ENCODE results near the gene MUC13. TPM values are rescaled to one million over a fixed set of nuclear protein-coding genes. Genes with fewer than 3 reads are reported as not detected.

Gene MUC13
- total RNA-seq = 0.16 TPM in 1 of 3 replicates, not detected in the others

- Mint-ChIP-seq H3K9me3 (peaks cover 8% of the 10 kb centered on the region), H3K27ac (no peak within 1 kb of the TSS), H3K4me3 (no peak within 1 kb of the TSS), H3K36me3 (no peaks in the 10 kb centered on the region), H3K4me1 (peaks cover 13% of the 10 kb centered on the region), H3K27me3 (ENCODE audit: low read depth) (peaks cover 2% of the 10 kb centered on the region)
- TF ChIP-seq CTCF (IDR thresholded peaks at IDR 0.05; ENCODE audit: unreplicated experiment) = no peak
- DNase-seq (ENCODE audit: low spot score in 2 of 2, unreplicated experiment in 2 of 2) = no peak
Observed at GRCh38 chr3:124934577-124934976, at the start of gene MUC13. MUC13 (minus strand) TSS chr3:124934751; CDS start chr3:124934712, 39 bp downstream.

GRCh38 chr3:124982855-124983254, 48.3 kb upstream of the MUC13 start:
- no peaks in the 10 kb centered on the region for H3K9me3 Mint-ChIP-seq
- H3K27ac Mint-ChIP-seq = no peak overlapping the region
- H3K27me3 Mint-ChIP-seq (ENCODE audit: low read depth) = no peaks in the 10 kb centered on the region
- DNase-seq (ENCODE audit: low spot score in 2 of 2, unreplicated experiment in 2 of 2) = no peak
- TF ChIP-seq CTCF (IDR thresholded peaks at IDR 0.05; ENCODE audit: unreplicated experiment) = no peak
- H3K4me1 Mint-ChIP-seq = peaks cover 3% of the 10 kb centered on the region
- H3K4me3 Mint-ChIP-seq = no peak overlapping the region
- H3K36me3 Mint-ChIP-seq = no peaks in the 10 kb centered on the region

- TF ChIP-seq CTCF (IDR thresholded peaks at IDR 0.05; ENCODE audit: unreplicated experiment) = no peak
- Mint-ChIP-seq H3K36me3 (peaks cover 3% of the 10 kb centered on the region), H3K27ac (no peak overlapping the region), H3K4me1 (peaks cover 3% of the 10 kb centered on the region), H3K27me3 (ENCODE audit: low read depth) (no peaks in the 10 kb centered on the region), H3K4me3 (no peak overlapping the region), H3K9me3 (peaks cover 12% of the 10 kb centered on the region)
- DNase-seq (ENCODE audit: low spot score in 2 of 2, unreplicated experiment in 2 of 2) = no peak
Observed at GRCh38 chr3:124981472-124981871, 46.9 kb upstream of the MUC13 start.

DNA sequence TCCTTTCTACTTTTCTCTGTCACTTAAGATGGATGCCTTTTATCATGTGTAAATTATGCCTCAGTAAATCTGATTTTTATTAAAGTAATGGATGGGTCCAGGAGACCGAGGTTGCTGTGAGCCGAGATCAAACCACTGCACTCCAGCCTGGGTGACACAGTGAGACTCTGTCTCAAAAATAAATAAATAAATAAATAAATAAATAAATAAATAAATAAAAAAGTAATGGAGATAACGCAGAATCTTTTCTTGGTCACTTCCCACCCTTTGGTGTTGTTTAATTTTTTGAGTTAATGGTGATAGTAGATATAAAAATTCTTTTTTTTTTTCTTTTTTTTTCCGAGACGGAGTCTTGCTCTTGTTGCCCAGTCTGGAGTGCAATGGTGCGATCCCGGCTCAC, 44.1 kb upstream of the MUC13 start:
- H3K4me1 Mint-ChIP-seq = no peaks in the 10 kb centered on the region
- H3K36me3 Mint-ChIP-seq = peaks cover 5% of the 10 kb centered on the region
- no peak for DNase-seq (ENCODE audit: low spot score in 2 of 2, unreplicated experiment in 2 of 2)
- no peak overlapping the region for H3K4me3 Mint-ChIP-seq
- H3K9me3 Mint-ChIP-seq = peaks cover 16% of the 10 kb centered on the region
- no peaks in the 10 kb centered on the region for H3K27me3 Mint-ChIP-seq (ENCODE audit: low read depth)
- no peak overlapping the region for H3K27ac Mint-ChIP-seq
- TF ChIP-seq CTCF (IDR thresholded peaks at IDR 0.05; ENCODE audit: unreplicated experiment) = no peak

GRCh38 chr3:124976383-124976782, 41.8 kb upstream of the MUC13 start:
- no peak for DNase-seq (ENCODE audit: low spot score in 2 of 2, unreplicated experiment in 2 of 2)
- Mint-ChIP-seq H3K27ac (no peak overlapping the region), H3K4me1 (no peaks in the 10 kb centered on the region), H3K4me3 (no peak overlapping the region), H3K36me3 (peaks cover 5% of the 10 kb centered on the region), H3K9me3 (peaks cover 16% of the 10 kb centered on the region), H3K27me3 (ENCODE audit: low read depth) (no peaks in the 10 kb centered on the region)
- no peak for TF ChIP-seq CTCF (IDR thresholded peaks at IDR 0.05; ENCODE audit: unreplicated experiment)

DNA sequence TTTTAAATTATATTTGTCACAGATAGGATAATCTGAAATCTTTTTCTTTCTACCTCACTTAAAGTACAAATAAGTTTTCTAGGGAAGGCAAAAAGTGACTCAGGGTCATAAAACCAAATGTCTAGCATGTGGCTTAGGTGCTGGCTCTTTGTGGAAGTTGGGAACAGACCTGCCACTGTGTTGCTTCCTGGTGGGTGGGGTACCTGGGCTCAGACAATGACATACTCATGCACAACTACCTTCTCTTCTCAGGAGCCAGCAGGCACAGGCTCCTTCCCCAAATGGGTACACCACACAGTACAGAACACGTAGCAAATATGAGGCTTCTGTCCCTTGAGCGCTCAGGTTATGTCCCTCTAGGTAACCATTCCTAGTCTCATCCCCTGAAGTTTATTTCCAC, 40.1 kb upstream of the MUC13 start:
- Mint-ChIP-seq H3K27me3 (ENCODE audit: low read depth) (no peaks in the 10 kb centered on the region), H3K27ac (no peak overlapping the region), H3K4me3 (no peak overlapping the region), H3K4me1 (no peaks in the 10 kb centered on the region), H3K9me3 (peaks cover 16% of the 10 kb centered on the region), H3K36me3 (peaks cover 5% of the 10 kb centered on the region)
- no peak for DNase-seq (ENCODE audit: low spot score in 2 of 2, unreplicated experiment in 2 of 2)
- no peak for TF ChIP-seq CTCF (IDR thresholded peaks at IDR 0.05; ENCODE audit: unreplicated experiment)

All from mesothelial cell of epicardium (in vitro differentiated cells).